ENCODE measurements around the gene NFX1. TPM values are rescaled to one million over a fixed set of nuclear protein-coding genes. Genes with fewer than 3 reads are reported as not detected.
"Not testable (repeated sequence)": the region's sequence is repeated elsewhere in the genome, so short reads cannot be mapped to it uniquely, and the experiment has no call there.

Gene NFX1
- total and polyA plus RNA-seq, 10 of the 15 experiments (the other 5 are each of a cell fraction or from before 2014, with no cell fraction given), result 11.9 to 45.1 (median 36.1) TPM

- intact Hi-C loops (cut with micrococcal nuclease; ENCODE audit: unreplicated experiment) (no loop called here), in situ Hi-C loops (cut with MboI) (no loop called here)
- no peak overlapping the region for H3K4me3 ChIP-seq
- no peaks in the 10 kb centered on the region for H3K27me3 ChIP-seq (replicated peaks in 1 of 2; ENCODE audit: control insufficient read depth in 2 of 2, insufficient read depth in 2 of 2, low read length in 1 of 2)
- no peak overlapping the region for H3K9ac ChIP-seq (ENCODE audit: control insufficient read depth, insufficient read depth, low read length)
- ChIA-PET RAD21 (ENCODE audit: unreplicated experiment) (no interaction called here), POLR2A (no interaction called here), CTCF (interaction anchor here (0.6 to 1.1 kb wide), 2 partner anchors 43 to 135 kb away, joined by 3 to 5 read pairs; no protein-coding TSS in a partner anchor), SMC1A (ENCODE audit: uncharacterized antibody, unreplicated experiment) (interaction anchor here (0.6 kb wide), 1 partner anchor 14 kb away, joined by 5 read pairs; no protein-coding TSS in a partner anchor)
- DNase-seq (ENCODE audit: low read depth, low spot score) (no peak), FAIRE-seq (no peak), ATAC-seq (no peak)
- TF ChIP-seq SRF (IDR thresholded peaks at IDR 0.05; ENCODE audit: low read depth in 2 of 2, low read length in 2 of 2), result no peak
- no peak for TF ChIP-seq ATF7 (IDR thresholded peaks at IDR 0.05; ENCODE audit: low read depth)
- no peak for TF ChIP-seq HDGF (IDR thresholded peaks at IDR 0.05)
- TF ChIP-seq PML (IDR thresholded peaks at IDR 0.05; ENCODE audit: low read length), result no peak
- TF ChIP-seq SMC3 (IDR thresholded peaks at IDR 0.05; ENCODE audit: borderline replicate concordance, low read length), result no peak
- BruUV-seq (replicated peaks), result no TSS peak
- H3K9me3 ChIP-seq (replicated peaks; ENCODE audit: control insufficient read depth, insufficient read depth, low read length), result no peaks in the 10 kb centered on the region; the same call in 2 of the 3 replicates
- no peaks in the 10 kb centered on the region for H3K4me1 ChIP-seq (ENCODE audit: control insufficient read depth, insufficient read depth, low read length)
- no peaks in the 10 kb centered on the region for H3K79me2 ChIP-seq (ENCODE audit: control insufficient read depth, insufficient read depth, low read length)
- no peak overlapping the region for H3K4me2 ChIP-seq (ENCODE audit: control insufficient read depth, insufficient read depth)
- no peaks in the 10 kb centered on the region for H4K20me1 ChIP-seq (ENCODE audit: control insufficient read depth, insufficient read depth)
- peaks cover 3 to 22% of the 10 kb centered on the region in 2 experiments for H3K36me3 ChIP-seq (ENCODE audit: control insufficient read depth in 2 of 2, insufficient read depth in 2 of 2, low read length in 1 of 2)
- no peak overlapping the region for H3K27ac ChIP-seq (ENCODE audit: control insufficient read depth, insufficient read depth)
- H2AFZ ChIP-seq (ENCODE audit: control insufficient read depth, low read depth, low read length), result no peak overlapping the region
- 48% methylated on average over 2 of the region's 2 CpGs for WGBS (ENCODE audit: insufficient coverage, insufficient replicate concordance, low lambda C conversion rate, missing lambda C conversion rate)
Measured at GRCh38 chr9:33332011-33332410, 41.7 kb downstream of the NFX1 start.

DNA sequence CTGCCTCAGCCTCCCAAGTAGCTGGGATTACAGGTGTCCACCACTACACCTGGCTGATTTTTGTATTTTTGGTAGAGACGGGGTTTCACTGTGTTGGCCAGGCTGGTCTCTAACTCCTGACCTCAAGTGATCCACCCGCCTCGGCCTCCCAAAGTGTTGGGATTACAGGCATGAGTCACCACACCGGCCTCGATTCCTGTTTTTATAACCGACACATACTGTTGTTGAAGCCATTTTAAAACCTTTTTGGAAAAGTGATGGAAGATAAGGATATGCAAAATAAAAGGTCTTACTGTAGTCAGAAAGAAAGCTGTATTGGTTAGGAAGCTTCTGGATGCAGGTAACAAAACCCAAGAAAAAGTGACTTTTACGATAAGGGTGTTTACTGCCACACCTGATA lies 42.6 kb downstream of the NFX1 start:
- RAD21 ChIA-PET (ENCODE audit: unreplicated experiment); POLR2A ChIA-PET; ATAC-seq; H3K79me2 ChIP-seq (ENCODE audit: control insufficient read depth, insufficient read depth, low read length); H3K9me3 ChIP-seq (replicated peaks; ENCODE audit: control insufficient read depth, insufficient read depth, low read length); SMC1A ChIA-PET (ENCODE audit: uncharacterized antibody, unreplicated experiment); H3K4me1 ChIP-seq (ENCODE audit: control insufficient read depth, insufficient read depth, low read length); FAIRE-seq; H2AFZ ChIP-seq (ENCODE audit: control insufficient read depth, low read depth, low read length); in situ Hi-C loops (cut with MboI); H3K27me3 ChIP-seq (replicated peaks in 1 of 2; ENCODE audit: control insufficient read depth in 2 of 2, insufficient read depth in 2 of 2, low read length in 1 of 2); H3K4me2 ChIP-seq (ENCODE audit: control insufficient read depth, insufficient read depth); CTCF ChIA-PET; DNase-seq (ENCODE audit: low read depth, low spot score); H4K20me1 ChIP-seq (ENCODE audit: control insufficient read depth, insufficient read depth); intact Hi-C loops (cut with micrococcal nuclease; ENCODE audit: unreplicated experiment); BruUV-seq (replicated peaks); H3K9ac ChIP-seq (ENCODE audit: control insufficient read depth, insufficient read depth, low read length); H3K4me3 ChIP-seq; H3K27ac ChIP-seq (ENCODE audit: control insufficient read depth, insufficient read depth): not testable (repeated sequence)
- 100% methylated on average over 7 of the region's 7 CpGs for WGBS (ENCODE audit: insufficient coverage, insufficient replicate concordance, low lambda C conversion rate, missing lambda C conversion rate)
- peaks cover 3 to 23% of the 10 kb centered on the region in 2 experiments for H3K36me3 ChIP-seq (ENCODE audit: control insufficient read depth in 2 of 2, insufficient read depth in 2 of 2, low read length in 1 of 2)

Measured in GM12878 (cell line).